ENCODE data around the gene CTSE. TPM values are rescaled to one million over a fixed set of nuclear protein-coding genes. Genes with fewer than 3 reads are reported as not detected.

The CTSE gene
- total RNA-seq, 1 donor = not detected

DNA sequence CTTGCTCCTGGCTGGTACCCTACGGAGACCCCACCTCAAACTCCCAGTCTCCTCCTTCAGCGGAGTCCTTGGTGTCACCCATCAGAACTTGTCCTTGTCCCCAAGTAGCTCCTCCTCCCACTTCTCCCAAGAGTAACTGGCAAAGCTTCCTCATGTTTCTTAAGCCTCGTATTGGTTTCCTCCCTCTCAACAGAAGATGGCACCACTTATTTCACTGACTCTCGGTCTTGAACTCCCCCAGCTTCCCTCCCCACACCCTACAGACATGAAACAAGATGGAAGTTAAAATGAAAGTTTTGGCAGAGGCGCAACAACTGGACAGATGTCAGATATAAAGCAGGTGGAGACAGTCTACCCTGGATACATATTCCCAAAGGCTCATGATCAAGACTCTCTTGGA, 33.9 kb downstream of the CTSE start:
- no peak overlapping the region for H3K4me3 ChIP-seq (ENCODE audit: low read depth, low read length)
- DNase-seq (ENCODE audit: low read depth) = no peak
- TF ChIP-seq, protein P1, sequence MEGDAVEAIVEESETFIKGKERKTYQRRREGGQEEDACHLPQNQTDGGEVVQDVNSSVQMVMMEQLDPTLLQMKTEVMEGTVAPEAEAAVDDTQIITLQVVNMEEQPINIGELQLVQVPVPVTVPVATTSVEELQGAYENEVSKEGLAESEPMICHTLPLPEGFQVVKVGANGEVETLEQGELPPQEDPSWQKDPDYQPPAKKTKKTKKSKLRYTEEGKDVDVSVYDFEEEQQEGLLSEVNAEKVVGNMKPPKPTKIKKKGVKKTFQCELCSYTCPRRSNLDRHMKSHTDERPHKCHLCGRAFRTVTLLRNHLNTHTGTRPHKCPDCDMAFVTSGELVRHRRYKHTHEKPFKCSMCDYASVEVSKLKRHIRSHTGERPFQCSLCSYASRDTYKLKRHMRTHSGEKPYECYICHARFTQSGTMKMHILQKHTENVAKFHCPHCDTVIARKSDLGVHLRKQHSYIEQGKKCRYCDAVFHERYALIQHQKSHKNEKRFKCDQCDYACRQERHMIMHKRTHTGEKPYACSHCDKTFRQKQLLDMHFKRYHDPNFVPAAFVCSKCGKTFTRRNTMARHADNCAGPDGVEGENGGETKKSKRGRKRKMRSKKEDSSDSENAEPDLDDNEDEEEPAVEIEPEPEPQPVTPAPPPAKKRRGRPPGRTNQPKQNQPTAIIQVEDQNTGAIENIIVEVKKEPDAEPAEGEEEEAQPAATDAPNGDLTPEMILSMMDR (IDR thresholded peaks at IDR 0.05; ENCODE audit: insufficient read depth, low read depth, low read length) = no peak

DNA sequence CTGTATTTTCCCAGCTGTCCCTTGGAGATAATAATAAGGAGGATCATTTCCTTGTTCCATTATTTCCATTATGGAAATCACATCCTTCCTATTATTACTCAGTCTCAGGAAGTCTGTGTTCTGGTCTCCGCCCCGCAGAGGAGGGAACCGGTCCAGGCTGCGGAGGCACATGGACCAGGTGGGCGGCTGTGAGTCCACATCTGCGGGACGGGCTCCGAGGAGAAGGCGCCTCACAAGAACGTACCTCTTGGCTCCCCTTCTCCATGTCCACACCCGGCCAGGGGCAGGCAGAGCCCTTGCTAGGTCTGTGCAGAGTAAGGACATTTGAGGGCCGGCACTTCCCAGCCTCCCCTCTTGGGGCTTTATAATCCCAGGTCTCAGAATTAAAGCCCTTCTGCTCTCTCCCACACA, 35.1 kb downstream of the CTSE start:
- TF ChIP-seq, protein P1 (IDR thresholded peaks at IDR 0.05; ENCODE audit: insufficient read depth, low read depth, low read length) = no peak
- no peak for DNase-seq (ENCODE audit: low read depth)
- no peak overlapping the region for H3K4me3 ChIP-seq (ENCODE audit: low read depth, low read length)

DNA sequence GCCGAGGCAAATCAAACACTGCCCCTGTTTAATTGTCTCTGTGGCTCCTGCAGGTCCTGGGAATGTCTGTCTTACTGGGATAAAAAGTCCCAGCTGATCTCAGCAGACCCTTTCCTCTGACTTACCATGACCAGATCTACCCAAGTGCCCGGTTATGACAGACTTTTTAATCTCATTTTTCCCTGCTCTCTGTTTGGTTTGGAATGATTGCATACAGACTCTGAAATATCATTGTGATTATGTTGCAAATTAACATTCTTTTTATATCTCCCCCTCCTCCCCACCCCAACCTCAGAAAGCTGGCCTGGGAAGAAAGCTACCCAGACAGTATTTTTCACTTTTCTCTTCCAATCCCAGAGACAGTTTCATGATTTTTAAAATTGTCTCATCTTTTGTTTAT, 36.8 kb downstream of the CTSE start:
- no peak for DNase-seq (ENCODE audit: low read depth)
- TF ChIP-seq, protein P1 (IDR thresholded peaks at IDR 0.05; ENCODE audit: insufficient read depth, low read depth, low read length) = no peak
- H3K4me3 ChIP-seq (ENCODE audit: low read depth, low read length) = no peak overlapping the region

DNA sequence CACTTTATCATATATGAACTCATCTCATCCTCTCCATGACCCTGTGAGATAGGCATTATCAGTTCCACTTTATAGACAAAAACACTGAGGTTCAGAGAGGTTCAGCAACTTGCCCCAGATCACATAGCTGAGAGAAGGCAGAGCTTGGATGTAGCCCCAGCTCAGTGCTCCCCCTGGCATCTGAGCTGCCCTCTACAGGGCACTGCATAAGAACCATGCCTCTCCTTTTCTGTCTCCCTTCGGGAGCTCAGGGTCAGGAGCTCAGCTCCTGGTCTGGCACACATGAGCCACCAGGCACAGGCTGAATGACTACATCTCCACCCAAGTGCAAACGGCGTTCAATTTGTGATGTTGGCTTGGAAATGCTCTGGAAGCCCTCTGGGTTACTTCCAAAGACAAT, 37.4 kb downstream of the CTSE start:
- DNase-seq (ENCODE audit: low read depth) = no peak
- TF ChIP-seq, protein P1 (IDR thresholded peaks at IDR 0.05; ENCODE audit: insufficient read depth, low read depth, low read length) = no peak
- H3K4me3 ChIP-seq (ENCODE audit: low read depth, low read length) = no peak overlapping the region

DNA sequence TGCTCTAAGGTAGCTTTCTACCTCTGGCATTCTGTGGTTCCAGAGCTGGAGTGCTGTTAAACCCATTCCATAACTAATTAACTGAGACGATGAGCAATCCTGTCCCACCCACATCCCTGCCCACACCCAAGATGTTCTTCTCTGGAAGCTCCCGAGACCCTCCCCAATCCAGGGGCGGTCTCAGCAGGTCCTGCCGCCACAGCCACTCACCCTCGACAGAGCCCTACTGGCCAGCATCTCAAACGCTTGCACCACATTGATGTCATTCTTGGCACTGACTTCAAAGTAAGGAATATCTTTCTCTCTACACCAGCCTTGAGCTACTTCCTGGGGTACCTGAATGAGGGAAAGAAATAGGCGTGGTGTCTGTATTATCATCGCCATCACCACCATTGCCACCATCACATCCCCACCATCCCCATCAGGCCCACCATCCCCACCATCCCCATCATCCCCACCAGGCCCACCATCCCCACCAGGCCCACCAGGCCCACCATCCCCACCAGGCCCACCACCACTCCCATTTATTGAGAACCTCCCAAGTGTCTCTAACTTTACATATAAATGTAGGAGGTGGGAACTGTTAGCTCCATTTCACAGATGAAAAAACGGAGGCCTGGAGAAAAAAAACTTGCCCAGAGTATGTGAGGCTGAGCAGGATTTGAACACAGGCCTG, 38.2 kb downstream of the CTSE start:
- no peak overlapping the region for H3K4me3 ChIP-seq (ENCODE audit: low read depth, low read length)
- TF ChIP-seq, protein P1 (IDR thresholded peaks at IDR 0.05; ENCODE audit: insufficient read depth, low read depth, low read length) = no peak
- DNase-seq (ENCODE audit: low read depth) = no peak

DNA sequence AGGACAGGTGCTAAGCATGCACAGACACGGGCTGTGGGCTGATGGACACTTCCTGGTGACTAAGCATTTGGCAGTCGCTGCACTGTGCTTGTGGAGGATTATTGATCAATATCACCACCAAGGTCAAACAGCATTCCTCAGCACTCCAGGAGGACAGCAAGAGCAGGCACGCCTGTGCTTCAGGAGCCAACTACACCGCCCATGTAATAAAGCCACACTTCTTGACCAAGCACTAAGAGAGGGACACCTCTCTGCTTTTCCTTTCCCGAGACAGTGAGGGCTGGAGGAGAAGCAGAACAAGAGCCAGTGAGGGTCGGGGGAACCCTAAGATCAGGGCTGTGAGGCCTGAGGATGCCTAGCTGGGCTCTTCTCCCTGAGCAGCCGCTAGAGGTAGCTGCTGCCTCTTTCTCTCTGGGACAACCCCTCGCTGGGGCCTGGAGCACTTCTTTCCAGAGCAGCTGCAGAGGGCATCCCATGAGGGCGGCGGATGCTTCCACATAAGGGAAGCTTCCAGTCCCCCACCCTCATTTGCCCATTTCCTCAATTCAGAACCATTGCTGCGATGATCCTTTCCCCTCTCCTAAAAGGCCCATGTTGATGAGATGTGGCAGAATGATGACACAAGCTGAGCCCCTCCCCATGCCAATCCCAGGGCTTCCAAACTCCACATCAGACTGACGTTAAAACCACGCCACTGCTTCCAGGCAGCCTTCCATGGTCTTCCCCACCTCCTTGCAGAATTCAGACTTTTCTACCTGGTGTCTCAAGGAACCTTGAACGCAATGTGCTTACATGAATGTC, 39.6 kb downstream of the CTSE start:
- TF ChIP-seq, protein P1 (IDR thresholded peaks at IDR 0.05; ENCODE audit: insufficient read depth, low read depth, low read length) = peak; percentile 92
- H3K4me3 ChIP-seq (ENCODE audit: low read depth, low read length) = no peak overlapping the region
- DNase-seq (ENCODE audit: low read depth) = peak; percentile 53

Measured in fibroblast of villous mesenchyme (primary cell).